Measurements from ENCODE around the gene LRRN1.

GRCh38 chr3:3847994-3848922 is 49.0 kb downstream of the LRRN1 start:
- TF ChIP-seq CTCF (IDR thresholded peaks at IDR 0.05): no peak
- no peak for TF ChIP-seq POLR2A (IDR thresholded peaks at IDR 0.05)

Measured in lower leg skin (tissue), 3 donors.